GM18498 (cell line): Measurements from ENCODE around the gene TGIF2LX.
"Not testable (repeated sequence)": the region's sequence is repeated elsewhere in the genome, so short reads cannot be mapped to it uniquely, and the experiment has no call there.

ENCODE experiments used
- ATAC-seq: cut with Tn5 transposase; IDR thresholded peaks from one replicate; pipeline ENCODE4 v1.9.1; 2021; ENCODE audit warnings: mild to moderate bottlenecking, moderate library complexity; ENCODE audit not compliant: unreplicated experiment

The TGIF2LX gene

DNA sequence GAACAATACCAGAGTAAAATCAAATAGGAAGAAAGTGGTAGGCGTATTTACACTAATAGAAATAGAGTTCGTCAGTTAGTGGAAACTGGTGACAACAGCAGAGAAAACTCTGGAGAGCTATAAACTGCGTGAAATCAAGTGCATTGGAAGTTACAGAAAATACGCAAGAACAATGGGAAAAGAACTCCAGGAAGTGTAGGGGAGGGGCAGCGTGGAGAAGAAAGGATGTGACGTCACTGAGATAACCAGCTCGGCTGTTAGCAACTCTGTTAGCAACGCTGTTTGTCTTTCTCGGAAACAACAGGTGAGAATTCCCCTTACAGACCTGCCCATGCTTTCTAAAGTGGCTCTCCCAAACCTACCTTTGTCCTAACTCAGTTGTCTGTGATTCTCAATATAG lies at the start of gene TGIF2LX:
Gene TGIF2LX (plus strand): TSS at position 244 of the 400 bp plus-strand sequence. CDS start 178 bp downstream, outside the sequence.
- not testable (repeated sequence) for ATAC-seq

DNA sequence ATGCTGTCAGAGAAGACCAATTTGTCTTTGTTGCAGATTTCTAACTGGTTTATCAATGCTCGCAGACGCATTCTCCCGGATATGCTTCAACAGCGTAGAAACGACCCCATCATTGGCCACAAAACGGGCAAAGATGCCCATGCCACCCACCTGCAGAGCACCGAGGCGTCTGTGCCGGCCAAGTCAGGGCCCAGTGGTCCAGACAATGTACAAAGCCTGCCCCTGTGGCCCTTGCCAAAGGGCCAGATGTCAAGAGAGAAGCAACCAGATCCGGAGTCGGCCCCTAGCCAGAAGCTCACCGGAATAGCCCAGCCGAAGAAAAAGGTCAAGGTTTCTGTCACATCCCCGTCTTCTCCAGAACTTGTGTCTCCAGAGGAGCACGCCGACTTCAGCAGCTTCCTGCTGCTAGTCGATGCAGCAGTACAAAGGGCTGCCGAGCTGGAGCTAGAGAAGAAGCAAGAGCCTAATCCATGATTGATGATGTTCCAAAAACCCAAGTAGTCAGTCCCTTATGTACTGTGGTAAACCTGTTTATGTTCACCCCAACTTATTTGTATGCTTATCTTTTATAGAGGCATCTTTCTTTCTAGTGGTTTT lies 728 bp downstream of the TGIF2LX start:
- ATAC-seq, result not testable (repeated sequence)

DNA sequence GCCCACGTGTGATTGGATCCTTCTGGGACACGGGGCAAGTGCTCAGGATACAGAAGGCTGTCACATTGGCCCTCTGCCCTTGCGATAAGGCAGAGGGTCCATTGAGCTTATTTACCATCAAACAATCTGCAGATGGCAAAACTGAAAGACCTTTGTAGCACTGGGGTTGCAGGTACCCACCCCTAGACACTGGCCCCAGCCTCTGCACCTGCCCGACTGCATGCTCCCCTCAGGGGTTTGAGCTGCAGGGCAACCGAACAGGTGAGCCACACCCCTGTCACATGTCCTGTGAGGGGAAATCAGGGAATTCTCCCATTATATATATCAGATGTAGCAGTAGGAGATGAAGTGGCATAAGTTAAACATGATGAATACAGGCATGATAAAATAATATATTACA lies 21.4 kb downstream of the TGIF2LX start:
- ATAC-seq, result not testable (repeated sequence)

DNA sequence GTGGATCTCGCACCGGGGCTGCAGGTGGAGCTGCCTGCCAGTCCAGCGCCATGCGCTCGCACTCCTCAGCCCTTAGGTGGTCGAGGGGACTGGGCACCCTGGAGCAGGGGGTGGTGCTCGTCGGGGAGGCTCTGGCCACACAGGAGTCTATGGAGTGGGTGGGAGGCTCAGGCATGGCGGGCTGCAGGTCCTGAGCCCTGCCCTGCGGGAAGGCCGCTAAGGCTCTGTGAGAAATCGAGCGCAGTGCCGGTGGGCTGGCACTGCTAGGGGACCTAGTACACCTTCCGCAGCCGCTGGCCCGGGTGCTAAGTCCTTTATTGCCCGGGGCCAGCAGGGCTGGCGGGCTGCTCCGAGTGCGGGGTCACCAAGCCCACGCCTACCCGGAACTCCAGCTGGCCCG lies 43.9 kb downstream of the TGIF2LX start:
- ATAC-seq, result not testable (repeated sequence)
